IPS-NIHi7 (cell line): ENCODE results near the gene GAA.
"Not testable (repeated sequence)": the region's sequence is repeated elsewhere in the genome, so short reads cannot be mapped to it uniquely, and the experiment has no call there.

Experiments
- DNase-seq: peaks from one replicate; pipeline ENCODE4 v3.0.0; 2012; ENCODE audit warnings: mixed read lengths; ENCODE audit errors: extremely low spot score

The GAA gene

GRCh38 chr17:80145076-80146075, 44.0 kb downstream of the GAA start:
- no peak for DNase-seq

GRCh38 chr17:80146121-80147034, 45.0 kb downstream of the GAA start:
- peak; percentile 38 for DNase-seq

- DNase-seq: peak; percentile 99
Observed at GRCh38 chr17:80147035-80147822, 45.8 kb downstream of the GAA start, which contains the start of gene EIF4A3. Gene EIF4A3, minus strand, starts transcription at chr17:80147128. Its CDS starts 167 bp downstream, at chr17:80146961.

GRCh38 chr17:80151333-80151732, 50.0 kb downstream of the GAA start:
- DNase-seq: no peak

GRCh38 chr17:80152081-80152702, 50.8 kb downstream of the GAA start:
- no peak for DNase-seq

- DNase-seq: no peak
Observed at GRCh38 chr17:80153004-80153403, 51.6 kb downstream of the GAA start.

GRCh38 chr17:80154166-80154565, 52.8 kb downstream of the GAA start:
- DNase-seq: no peak

GRCh38 chr17:80155600-80155999, 54.2 kb downstream of the GAA start:
- DNase-seq: not testable (repeated sequence)

GRCh38 chr17:80158846-80159245, 57.5 kb downstream of the GAA start:
- no peak for DNase-seq

GRCh38 chr17:80160536-80160935, 59.2 kb downstream of the GAA start:
- DNase-seq: no peak

GRCh38 chr17:80163336-80163735, 62.0 kb downstream of the GAA start:
- no peak for DNase-seq

GRCh38 chr17:80164185-80164584, 62.8 kb downstream of the GAA start:
- no peak for DNase-seq

GRCh38 chr17:80166446-80166845, 65.1 kb downstream of the GAA start:
- DNase-seq: no peak

GRCh38 chr17:80168371-80168770, 67.0 kb downstream of the GAA start:
- no peak for DNase-seq

- DNase-seq: no peak
Observed at GRCh38 chr17:80169107-80169506, 67.7 kb downstream of the GAA start.
